Epidermal melanocyte (primary cell): ENCODE results near the gene INO80C.

ENCODE experiments used
- DNase-seq: peaks from one replicate; pipeline ENCODE4 v3.0.0; 2011; ENCODE audit warnings: low spot score; ENCODE audit not compliant: insufficient read length

Gene INO80C

GRCh38 chr18:35497370-35498197 is at the start of gene INO80C:
INO80C (minus strand) TSS chr18:35497960; CDS start chr18:35497874, 86 bp downstream.
- peak; percentile 92 for DNase-seq

- no peak for DNase-seq
Observed at GRCh38 chr18:35547008-35547605, 49.3 kb upstream of the INO80C start.

- DNase-seq = no peak
Observed at GRCh38 chr18:35542356-35542755, 44.6 kb upstream of the INO80C start.

- DNase-seq = no peak
Observed at GRCh38 chr18:35535297-35535696, 37.5 kb upstream of the INO80C start.

- DNase-seq = no peak
Observed at GRCh38 chr18:35533916-35534405, 36.2 kb upstream of the INO80C start.

GRCh38 chr18:35528749-35529274 is 31.1 kb upstream of the INO80C start:
- no peak for DNase-seq

- no peak for DNase-seq
Observed at GRCh38 chr18:35526495-35527059, 28.8 kb upstream of the INO80C start.

GRCh38 chr18:35525795-35526494 is 28.2 kb upstream of the INO80C start:
- no peak for DNase-seq

- DNase-seq = no peak
Observed at GRCh38 chr18:35524226-35524625, 26.5 kb upstream of the INO80C start.

GRCh38 chr18:35522130-35522959 is 24.6 kb upstream of the INO80C start:
- DNase-seq = no peak

GRCh38 chr18:35521133-35521532 is 23.4 kb upstream of the INO80C start:
- no peak for DNase-seq

- no peak for DNase-seq
Observed at GRCh38 chr18:35519148-35519899, 21.6 kb upstream of the INO80C start.

- no peak for DNase-seq
Observed at GRCh38 chr18:35517715-35518114, 20.0 kb upstream of the INO80C start.

- no peak for DNase-seq
Observed at GRCh38 chr18:35516789-35517188, 19.0 kb upstream of the INO80C start.

GRCh38 chr18:35516351-35516750 is 18.6 kb upstream of the INO80C start:
- DNase-seq = no peak

GRCh38 chr18:35515460-35516130 is 17.8 kb upstream of the INO80C start:
- DNase-seq = no peak

- no peak for DNase-seq
Observed at GRCh38 chr18:35514752-35515459, 17.1 kb upstream of the INO80C start.

- DNase-seq = no peak
Observed at GRCh38 chr18:35514283-35514682, 16.5 kb upstream of the INO80C start.
